ENCODE data around the gene NQO2.

DNA sequence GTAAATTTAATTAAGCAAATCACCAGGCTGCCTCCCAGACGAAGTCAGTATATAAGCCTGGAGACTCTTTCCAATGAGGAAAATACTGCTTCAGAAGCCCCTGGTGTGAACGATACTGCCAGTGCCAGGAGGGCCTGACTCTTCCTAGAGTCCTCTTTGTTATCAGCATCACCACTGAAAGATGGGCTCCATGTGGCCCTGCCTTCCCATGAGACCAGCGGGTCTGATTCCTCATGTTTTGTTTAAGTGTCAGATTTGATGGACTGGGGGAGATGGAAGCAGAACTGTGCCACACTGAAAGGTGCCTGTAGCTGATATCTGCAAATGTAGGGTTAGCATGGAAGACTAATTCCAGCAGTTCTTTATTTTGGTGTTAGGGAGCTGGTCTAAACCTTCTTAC, 7.9 kb downstream of the NQO2 start:
- TF ChIP-seq POLR2AphosphoS5 (IDR thresholded peaks at IDR 0.05; ENCODE audit: low read depth, low read length), result no peak
- TF ChIP-seq POLR2A (IDR thresholded peaks at IDR 0.05; ENCODE audit: low read depth, low read length), result no peak
- no peak for TF ChIP-seq TAF1 (IDR thresholded peaks at IDR 0.05; ENCODE audit: low read depth, low read length)
